HG03139 (cell line): Measurements from ENCODE around the gene CARNS1.
"Not testable (repeated sequence)": the region's sequence is repeated elsewhere in the genome, so short reads cannot be mapped to it uniquely, and the experiment has no call there.

Source experiments
- ATAC-seq: cut with Tn5 transposase; IDR thresholded peaks from one replicate; pipeline ENCODE4 v1.9.1; 2021; ENCODE audit not compliant: unreplicated experiment

CARNS1 gene

DNA sequence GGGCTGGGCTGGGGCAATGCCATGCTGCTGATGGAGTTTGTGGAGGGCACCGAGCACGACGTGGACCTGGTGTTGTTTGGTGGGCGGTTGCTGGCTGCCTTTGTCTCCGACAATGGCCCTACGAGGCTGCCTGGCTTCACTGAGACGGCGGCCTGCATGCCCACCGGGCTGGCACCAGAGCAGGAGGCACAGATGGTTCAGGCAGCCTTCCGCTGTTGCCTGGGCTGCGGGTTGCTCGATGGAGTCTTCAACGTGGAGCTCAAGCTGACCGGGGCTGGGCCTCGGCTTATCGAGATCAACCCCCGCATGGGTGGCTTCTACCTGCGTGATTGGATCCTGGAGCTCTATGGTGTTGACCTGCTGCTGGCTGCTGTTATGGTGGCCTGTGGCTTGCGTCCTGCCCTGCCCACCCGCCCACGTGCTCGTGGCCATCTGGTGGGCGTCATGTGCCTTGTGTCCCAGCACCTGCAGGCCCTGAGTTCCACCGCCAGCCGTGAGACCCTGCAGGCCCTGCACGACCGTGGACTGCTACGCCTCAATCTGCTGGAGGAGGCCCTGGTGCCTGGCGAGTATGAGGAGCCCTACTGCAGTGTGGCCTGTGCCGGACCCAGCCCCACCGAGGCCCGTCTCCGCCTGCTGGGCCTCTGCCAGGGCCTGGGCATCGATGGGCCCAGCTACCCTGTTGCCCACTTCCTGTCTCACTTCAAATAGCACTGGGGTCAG is 8.6 kb downstream of the CARNS1 start:
- no peak for ATAC-seq

DNA sequence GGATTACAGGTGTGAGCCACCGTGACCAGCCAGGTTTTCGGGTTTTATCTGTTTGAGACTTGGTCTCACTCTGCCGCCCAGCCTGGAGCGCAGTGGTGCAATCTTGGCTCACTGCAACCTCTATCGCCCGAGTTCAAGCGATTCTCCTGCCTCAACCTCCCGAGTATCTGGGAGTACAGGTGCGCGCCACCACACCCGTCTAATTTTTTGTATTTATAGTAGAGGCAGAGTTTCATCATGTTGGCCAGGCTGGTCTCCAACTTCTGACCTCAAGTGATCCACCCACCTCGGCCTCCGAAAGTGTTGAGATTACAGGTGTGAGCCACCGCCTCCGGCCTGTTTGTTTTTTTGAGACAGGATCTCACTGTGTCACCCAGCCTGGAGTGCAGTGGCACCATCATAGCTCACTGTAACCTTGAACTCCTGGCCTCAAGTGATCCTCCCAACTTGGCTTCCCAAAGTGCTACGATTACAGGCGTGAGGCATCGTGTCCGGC is 11.9 kb downstream of the CARNS1 start:
- ATAC-seq = not testable (repeated sequence)

DNA sequence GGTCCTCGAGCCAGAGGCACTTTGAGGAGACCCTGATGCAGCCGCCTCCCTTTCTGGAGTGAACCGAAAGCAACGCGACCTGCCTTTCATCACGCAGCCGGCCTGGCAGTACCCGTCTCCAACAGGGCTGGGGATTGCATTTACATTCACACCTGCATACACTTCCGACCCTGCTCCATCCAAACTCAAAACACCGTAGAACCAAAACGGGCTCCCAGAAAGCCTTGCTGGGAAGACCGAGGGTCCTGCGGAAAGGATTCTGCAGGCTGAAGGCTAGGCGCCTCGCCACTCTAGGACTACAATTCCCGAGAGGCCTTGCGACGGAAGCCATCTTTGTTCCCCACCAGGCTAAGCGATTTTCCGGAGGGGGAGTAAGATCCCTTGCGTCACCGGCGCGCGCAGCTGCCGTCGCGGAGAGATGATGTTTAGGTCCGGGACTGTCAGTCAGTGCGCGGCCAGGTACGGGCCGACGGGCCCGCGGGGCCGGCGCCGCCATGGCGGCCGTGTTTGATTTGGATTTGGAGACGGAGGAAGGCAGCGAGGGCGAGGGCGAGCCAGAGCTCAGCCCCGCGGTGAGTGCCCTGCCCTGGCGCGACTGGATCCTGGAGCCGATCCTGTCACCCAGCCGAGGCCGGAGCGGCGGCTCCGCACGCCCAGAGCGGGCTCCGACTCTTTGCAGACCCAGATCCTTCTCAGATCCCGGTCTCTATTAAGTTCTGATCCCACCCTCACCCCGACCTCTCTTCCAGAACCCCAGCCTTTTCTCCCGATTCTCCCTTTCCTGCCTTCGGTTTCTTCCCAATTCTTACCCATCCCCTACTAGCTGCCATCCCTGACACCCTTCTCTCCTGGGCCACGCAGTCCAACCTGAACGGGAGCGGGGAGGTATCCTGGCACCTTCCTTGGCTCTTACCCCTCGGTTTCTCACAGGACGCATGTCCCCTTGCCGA is 12.8 kb downstream of the CARNS1 start, which contains the start of gene RPS6KB2:
Gene RPS6KB2 (plus strand): TSS at position 443 of the 950 bp plus-strand sequence. CDS start 52 bp downstream, at position 495.
- peak; percentile 76 for ATAC-seq

DNA sequence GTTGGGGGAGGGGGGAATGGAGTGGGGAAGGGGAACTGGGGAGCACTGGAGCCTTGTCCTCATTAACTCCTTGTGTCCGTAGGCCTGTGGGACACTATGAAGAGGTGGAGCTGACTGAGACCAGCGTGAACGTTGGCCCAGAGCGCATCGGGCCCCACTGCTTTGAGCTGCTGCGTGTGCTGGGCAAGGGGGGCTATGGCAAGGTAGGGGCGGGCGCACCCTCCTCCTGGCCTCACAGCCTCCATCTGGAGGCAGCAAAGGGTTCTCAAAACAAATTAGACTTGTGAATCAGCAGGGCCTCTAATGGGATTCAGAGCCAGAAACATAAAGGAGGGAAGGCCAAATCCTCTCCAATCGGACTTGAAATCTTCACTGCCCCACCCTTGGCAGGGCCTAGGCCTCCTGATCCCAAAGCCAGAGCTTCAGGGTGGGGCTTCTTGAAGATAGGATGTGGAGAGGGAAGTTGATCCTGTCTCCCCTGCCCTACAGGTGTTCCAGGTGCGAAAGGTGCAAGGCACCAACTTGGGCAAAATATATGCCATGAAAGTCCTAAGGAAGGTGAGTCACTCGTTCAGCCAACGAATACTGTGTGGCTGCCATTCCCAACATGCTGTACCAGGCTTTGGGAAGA is 13.7 kb downstream of the CARNS1 start:
- no peak for ATAC-seq

DNA sequence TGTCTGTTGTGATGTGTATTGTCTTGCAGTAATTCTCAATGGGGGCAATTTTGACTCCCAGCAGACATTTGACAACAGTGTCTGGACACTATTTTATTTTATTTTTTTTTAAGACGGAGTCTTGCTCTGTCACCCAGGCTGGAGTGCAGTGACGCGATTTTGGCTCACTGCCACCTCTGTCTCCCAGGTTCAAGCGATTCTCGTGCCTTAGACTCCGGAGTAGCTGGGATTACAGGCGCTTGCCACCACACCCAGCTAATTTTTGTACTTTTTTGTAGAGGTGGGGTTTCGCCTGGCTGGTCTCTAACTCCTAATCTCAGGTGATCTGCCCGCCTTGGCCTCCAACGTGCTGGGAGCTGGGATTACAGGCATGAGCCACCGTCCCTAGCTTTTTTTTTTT is 14.2 kb downstream of the CARNS1 start:
- ATAC-seq = no peak

DNA sequence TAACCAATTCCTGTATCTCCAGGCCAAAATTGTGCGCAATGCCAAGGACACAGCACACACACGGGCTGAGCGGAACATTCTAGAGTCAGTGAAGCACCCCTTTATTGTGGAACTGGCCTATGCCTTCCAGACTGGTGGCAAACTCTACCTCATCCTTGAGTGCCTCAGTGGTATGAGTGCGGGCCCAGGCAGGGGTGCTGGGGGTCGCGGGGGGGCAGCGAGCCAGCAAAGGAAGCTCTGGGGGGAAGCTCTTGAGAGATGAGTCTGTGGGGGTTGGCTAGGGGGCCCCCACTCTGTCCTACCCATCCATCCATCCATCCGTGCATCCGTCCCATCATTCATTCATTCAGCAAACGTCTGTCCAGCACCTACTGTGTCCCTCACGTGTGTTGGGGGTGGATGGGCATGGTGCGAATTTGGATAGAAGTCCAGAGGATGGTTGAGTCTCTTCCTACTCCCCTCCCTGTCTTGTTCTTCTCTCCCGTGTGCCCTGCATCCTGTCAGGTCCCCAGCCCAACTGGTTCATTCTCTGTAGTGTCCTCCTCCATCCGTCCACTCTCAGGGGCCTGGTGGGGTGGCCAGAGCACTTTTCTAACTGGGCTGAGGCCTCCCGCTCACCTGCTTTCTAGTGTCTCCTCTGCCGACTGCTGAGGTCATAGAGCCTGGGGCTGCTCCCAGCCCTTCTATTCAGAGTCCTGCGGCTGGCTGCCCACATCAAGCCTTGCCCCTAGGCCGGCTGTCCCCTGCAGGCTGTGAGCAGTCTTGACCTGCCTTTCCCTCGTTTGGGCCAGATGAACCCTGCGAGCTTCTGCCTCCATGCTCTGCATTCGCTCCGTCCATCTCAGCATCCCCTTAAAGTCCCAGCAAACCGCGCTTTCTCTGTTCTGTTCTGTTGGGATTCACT is 16.1 kb downstream of the CARNS1 start:
- ATAC-seq = no peak

DNA sequence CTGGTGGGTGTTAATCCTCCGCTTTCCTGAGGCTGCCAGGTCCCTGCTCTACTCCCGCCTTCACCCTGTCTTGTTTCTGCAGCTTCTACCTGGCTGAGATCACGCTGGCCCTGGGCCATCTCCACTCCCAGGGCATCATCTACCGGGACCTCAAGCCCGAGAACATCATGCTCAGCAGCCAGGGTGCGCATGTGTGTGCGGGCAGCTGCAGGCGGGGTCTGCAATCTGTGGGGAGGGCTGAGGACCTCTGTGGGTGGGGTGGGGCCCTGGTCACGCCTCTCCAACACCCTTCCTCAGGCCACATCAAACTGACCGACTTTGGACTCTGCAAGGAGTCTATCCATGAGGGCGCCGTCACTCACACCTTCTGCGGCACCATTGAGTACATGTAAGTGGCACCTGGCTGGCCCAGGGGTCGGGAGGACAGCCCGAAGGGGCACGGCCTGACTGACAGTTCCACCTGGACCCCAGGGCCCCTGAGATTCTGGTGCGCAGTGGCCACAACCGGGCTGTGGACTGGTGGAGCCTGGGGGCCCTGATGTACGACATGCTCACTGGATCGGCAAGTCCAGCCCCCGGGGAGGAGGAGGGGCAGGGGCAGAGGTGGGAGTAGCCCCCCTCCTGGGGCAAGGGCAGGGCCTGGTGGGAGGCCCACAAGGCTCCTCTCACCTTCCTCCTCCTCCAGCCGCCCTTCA is 17.3 kb downstream of the CARNS1 start:
- no peak for ATAC-seq

DNA sequence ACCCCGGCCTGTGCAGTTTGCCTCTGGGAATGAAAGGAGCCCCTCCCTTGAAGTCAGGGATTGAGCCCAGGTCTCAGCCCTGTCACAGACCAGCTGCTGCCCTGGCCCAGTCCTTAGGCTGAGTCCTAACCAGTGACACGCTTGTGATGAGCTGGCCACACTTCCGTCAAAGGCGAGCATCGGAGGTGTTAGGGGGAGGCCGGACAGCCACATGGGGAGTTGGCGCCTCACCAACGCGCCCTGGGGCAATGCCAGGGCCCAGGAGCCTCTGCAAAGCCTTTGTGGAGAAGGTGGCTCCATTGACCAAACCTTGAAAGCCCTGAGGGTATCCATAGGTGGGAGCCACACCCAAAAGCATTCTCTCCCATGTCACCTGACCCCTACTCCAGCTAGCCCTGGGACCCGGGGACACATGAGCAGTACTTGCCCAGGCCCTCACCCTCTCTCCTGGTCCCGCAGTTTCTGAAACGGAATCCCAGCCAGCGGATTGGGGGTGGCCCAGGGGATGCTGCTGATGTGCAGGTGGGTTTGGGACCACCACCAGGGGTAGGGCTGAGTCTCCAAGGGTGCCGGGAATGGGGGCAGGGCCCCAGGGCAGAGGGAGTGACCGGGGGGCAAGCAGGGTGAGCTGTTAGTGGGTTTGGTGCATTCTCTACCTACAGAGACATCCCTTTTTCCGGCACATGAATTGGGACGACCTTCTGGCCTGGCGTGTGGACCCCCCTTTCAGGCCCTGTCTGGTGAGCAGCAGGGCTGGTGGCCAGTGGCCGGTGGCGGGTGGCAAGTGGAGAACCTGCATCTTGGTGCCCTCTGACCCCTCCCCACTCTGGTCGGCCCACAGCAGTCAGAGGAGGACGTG is 18.3 kb downstream of the CARNS1 start:
- ATAC-seq = no peak

DNA sequence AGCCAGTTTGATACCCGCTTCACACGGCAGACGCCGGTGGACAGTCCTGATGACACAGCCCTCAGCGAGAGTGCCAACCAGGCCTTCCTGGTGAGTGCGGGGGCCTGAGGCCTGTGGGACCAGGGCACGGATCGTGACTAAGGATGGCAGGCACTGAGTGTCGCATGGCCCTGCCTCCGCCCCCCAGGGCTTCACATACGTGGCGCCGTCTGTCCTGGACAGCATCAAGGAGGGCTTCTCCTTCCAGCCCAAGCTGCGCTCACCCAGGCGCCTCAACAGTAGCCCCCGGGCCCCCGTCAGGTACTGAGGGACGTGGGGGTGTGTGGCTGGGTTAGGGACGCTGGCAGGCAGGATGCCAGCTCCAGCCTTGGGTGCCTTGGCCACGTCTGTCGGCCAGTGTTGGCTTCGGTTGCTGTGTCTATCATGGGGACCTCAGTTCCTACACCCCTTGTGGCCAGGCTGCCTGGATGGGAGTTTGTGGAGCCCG is 19.0 kb downstream of the CARNS1 start:
- no peak for ATAC-seq

DNA sequence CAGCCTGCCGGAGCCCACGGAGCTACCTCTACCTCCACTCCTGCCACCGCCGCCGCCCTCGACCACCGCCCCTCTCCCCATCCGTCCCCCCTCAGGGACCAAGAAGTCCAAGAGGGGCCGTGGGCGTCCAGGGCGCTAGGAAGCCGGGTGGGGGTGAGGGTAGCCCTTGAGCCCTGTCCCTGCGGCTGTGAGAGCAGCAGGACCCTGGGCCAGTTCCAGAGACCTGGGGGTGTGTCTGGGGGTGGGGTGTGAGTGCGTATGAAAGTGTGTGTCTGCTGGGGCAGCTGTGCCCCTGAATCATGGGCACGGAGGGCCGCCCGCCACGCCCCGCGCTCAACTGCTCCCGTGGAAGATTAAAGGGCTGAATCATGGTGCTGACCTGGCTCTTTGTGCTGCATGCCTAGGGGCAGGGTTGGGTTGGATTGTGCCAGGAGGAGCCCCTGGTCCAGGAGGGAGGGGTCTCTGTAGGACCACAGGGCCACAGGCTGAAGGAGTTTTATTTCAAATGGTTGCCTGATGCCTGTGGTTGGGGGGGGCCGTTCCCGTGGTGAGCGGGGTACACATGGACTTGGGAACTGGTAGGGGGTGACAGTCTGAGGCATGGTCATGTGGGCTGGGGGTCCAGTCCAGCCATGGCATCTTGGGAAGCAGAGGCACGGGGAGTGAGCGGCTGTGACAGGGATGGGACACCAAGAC is 19.7 kb downstream of the CARNS1 start:
- ATAC-seq = no peak

DNA sequence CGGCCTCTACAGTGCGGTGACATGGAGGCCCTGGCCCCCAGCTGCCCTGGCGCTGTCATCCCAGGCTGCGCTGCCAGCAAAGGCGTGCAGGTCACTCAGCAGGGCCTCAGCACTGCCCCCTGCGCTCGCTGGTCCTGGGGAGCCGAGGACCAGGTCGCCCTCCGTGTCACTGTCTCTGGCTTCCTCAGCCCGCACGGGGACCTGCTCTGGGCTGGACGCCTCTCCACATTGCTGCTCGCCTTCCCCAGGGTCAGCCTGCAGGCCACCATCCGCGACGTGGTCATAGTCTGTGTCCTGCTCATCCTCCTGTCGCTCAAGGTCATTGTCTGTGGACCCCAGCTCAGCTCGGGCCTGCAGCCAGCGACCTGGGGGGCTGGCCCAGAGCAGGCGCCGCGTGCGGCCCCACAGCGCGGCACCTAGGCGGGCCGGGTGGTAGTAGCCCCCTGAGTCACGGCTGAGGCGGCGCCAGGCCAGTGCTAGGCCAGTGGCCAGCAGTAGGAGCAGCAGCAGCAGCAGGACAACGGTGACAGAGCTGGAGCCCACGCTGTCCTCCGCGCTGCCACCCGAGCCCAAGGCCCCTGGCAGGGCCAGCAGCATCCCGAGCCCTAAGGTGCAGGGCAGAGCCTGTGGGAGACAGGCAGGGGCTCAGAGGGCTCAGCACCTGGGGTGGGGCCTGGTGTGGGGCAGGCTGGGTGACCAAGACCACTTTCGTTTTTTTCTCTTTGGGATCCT is 20.4 kb downstream of the CARNS1 start:
- no peak for ATAC-seq

DNA sequence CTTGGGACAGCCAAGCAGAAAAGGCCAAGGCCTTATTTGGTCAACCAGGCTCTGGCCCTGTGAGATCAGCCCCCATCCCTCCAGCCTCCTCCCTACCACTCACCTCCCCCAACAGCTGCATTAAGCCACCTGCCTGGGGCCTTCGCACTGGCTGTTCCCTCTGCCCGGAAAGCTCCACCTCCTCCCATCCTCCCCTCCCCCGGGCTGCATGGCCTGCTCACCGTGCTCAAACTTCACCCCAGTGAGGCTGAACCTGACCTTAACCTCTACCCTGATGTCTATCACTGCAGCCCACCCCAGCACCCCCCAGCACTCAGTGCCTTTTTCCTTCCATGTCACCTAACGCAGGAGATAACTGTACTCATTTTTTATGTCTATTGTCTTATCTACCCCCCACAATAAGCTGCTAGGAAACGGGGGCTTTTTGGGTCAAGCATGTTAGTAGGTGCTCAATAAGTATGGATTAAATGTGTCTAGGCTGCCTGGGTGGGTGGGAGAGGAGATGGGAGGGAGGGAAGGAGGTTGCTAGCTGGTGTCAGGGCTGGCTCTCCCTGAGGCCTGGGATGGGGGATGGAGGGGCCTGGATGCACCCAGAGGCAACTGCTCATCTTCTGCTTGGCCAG is 21.1 kb downstream of the CARNS1 start:
- ATAC-seq = no peak

DNA sequence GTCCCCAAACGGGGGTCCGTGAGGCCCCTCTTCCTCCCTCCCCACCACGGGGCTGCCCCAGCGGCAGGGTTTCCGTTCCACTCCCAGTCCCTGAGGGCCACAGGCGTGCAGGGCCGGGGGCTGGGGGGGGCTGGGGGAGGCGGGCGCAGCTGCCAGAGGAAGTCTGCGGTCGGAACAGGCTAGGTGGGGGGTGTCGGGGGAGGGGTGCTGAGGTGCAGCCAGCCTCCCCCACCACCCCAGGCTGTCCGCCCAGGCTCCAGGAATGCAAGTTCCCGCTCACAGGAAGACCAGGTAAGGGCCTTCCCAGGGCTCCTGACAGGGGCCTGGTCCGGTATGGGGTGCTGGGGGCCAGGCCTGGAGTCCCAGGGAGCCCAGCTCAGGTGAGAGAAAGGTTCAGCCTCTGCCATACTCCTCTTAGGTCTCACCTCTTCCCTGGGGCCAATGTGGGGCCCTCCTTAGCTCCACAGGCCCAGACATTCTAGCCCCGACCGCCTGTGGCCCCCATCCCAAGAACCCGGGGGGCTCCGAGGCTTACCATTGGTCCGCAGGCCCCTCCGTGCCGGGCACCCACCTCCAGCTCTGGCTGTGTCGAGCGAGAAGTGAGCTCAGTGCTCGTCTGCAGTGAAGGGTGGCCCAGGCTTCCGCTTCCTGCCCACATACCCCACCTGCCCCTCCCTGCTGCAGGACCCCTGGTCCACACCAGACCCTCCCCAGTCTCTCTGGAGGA is 21.8 kb downstream of the CARNS1 start, which contains the start of gene PTPRCAP:
Gene PTPRCAP (minus strand): TSS at position 601 of the 727 bp plus-strand sequence. CDS start 63 bp downstream, at position 538.
- no peak for ATAC-seq

DNA sequence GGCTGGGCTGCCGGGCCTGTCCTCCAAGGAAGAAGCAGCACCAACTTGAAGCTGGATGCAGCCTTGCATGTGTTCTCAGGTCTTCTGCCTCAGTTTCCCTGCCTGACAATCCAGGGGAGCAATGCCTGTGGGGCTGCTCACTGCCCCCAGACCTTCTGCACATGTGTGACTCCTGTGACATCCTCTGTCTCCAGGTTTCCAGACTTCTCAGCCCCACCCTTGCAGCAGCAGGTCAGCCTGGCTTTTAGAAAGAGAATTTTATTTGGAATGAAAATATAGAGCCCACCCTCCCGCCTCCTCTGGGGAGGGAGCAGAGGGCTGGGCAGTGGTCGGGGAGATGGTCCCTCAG is 22.3 kb downstream of the CARNS1 start:
- no peak for ATAC-seq

DNA sequence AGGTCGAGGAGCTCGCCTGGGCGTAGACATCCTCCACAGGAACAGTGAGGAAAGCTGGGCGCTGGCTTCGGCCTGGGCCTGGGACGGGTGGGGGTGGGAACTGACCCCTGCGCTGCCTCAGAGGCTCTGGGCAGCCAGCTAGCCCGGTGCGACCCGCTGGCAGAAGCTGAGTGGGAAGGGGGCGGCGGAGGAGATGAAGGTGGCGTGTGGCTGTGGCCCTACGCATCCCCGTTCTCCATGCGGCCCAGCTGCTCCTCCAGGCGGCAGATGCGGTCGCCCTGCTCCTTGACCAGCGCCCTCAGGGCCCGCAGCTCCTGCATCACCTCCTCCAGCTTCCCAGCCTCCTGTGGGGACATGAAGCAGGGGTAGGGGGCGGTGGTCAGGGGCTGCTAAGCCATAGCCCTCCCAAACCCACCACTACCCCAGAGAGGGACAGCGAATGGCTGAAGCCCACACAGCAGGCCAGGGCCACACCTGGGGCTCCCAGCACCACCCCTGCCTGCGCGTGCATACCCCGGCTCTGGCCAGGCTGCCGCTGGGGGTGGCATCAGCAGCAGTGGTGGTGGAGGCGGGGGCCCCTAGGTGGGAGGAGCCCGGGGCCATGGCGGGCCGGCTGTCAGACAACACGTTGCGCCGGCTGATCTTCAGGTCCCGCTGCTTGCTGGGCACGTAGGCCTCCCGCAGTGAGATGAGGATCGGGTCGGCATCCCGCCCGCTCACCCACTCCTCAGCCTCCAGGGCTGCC is 22.9 kb downstream of the CARNS1 start:
- ATAC-seq = no peak
